Effector memory CD4-positive, alpha-beta T cell (primary cell): Measurements from ENCODE around the gene HIP1.
"Not testable (repeated sequence)": the region's sequence is repeated elsewhere in the genome, so short reads cannot be mapped to it uniquely, and the experiment has no call there.

Experiments used
- DNase-seq, 3 donors: peaks; one replicate each; pipeline ENCODE4 v3.0.0-alpha.2; 2020
- H3K27ac ChIP-seq: 2 replicates; pipeline ENCODE4 v1.7.0; 2013; ENCODE audit warnings: mild to moderate bottlenecking, low read length, moderate library complexity; ENCODE audit not compliant: insufficient read depth, poor library complexity, severe bottlenecking
- H3K27me3 ChIP-seq: replicated peaks from 2 replicates; pipeline ENCODE4 v1.7.0; 2013; ENCODE audit warnings: mild to moderate bottlenecking, low read length; ENCODE audit not compliant: insufficient read depth, control insufficient read depth, poor library complexity, severe bottlenecking
- H3K36me3 ChIP-seq: 2 replicates; pipeline ENCODE4 v1.7.0; 2013; ENCODE audit warnings: mild to moderate bottlenecking, low read length, moderate library complexity; ENCODE audit not compliant: control insufficient read depth, insufficient read depth
- H3K4me1 ChIP-seq: 2 replicates; pipeline ENCODE4 v1.7.0; 2013; ENCODE audit warnings: low read length, mild to moderate bottlenecking; ENCODE audit not compliant: control insufficient read depth, insufficient read depth, poor library complexity, severe bottlenecking
- H3K4me3 ChIP-seq: 2 replicates; pipeline ENCODE4 v1.7.0; 2013; ENCODE audit warnings: low read length, low read depth, mild to moderate bottlenecking; ENCODE audit not compliant: insufficient read depth, poor library complexity, severe bottlenecking
- H3K9me3 ChIP-seq: 2 replicates; pipeline ENCODE4 v1.7.0; 2013; ENCODE audit warnings: mild to moderate bottlenecking, low read length, moderate library complexity; ENCODE audit not compliant: control insufficient read depth

Gene HIP1

GRCh38 chr7:75567948-75568595 lies 170.7 kb downstream of the HIP1 start:
- Histone ChIP-seq H3K27me3 (no peaks in the 10 kb centered on the region), H3K4me1 (no peaks in the 10 kb centered on the region), H3K9me3 (no peaks in the 10 kb centered on the region), H3K27ac (no peak overlapping the region), H3K36me3 (no peaks in the 10 kb centered on the region), H3K4me3 (no peak overlapping the region)
- no peak for DNase-seq

- Histone ChIP-seq H3K4me1 (no peaks in the 10 kb centered on the region), H3K36me3 (no peaks in the 10 kb centered on the region), H3K4me3 (no peak overlapping the region), H3K9me3 (no peaks in the 10 kb centered on the region), H3K27me3 (no peaks in the 10 kb centered on the region), H3K27ac (no peak overlapping the region)
- no peak for DNase-seq
These were observed 173.5 kb downstream of the HIP1 start for GRCh38 chr7:75565132-75565837.

- Histone ChIP-seq H3K36me3 (no peaks in the 10 kb centered on the region), H3K27me3 (no peaks in the 10 kb centered on the region), H3K4me1 (no peaks in the 10 kb centered on the region), H3K9me3 (no peaks in the 10 kb centered on the region), H3K27ac (no peak overlapping the region), H3K4me3 (no peak overlapping the region)
- no peak for DNase-seq
These were observed 175.6 kb downstream of the HIP1 start for GRCh38 chr7:75563171-75563570.

GRCh38 chr7:75559976-75560365 lies 178.8 kb downstream of the HIP1 start:
- H3K9me3 ChIP-seq = no peaks in the 10 kb centered on the region
- no peak for DNase-seq
- no peak overlapping the region for H3K4me3 ChIP-seq
- no peaks in the 10 kb centered on the region for H3K36me3 ChIP-seq
- no peaks in the 10 kb centered on the region for H3K4me1 ChIP-seq
- no peak overlapping the region for H3K27ac ChIP-seq
- H3K27me3 ChIP-seq = no peaks in the 10 kb centered on the region

- Histone ChIP-seq H3K9me3 (no peaks in the 10 kb centered on the region), H3K4me3 (no peak overlapping the region), H3K4me1 (no peaks in the 10 kb centered on the region), H3K27ac (no peak overlapping the region), H3K27me3 (no peaks in the 10 kb centered on the region), H3K36me3 (no peaks in the 10 kb centered on the region)
- DNase-seq = no peak
These were observed 179.3 kb downstream of the HIP1 start for GRCh38 chr7:75559355-75559975.

GRCh38 chr7:75556835-75557234 lies 181.9 kb downstream of the HIP1 start:
- not testable (repeated sequence) for H3K4me3 ChIP-seq, DNase-seq, H3K27me3 ChIP-seq, H3K4me1 ChIP-seq, H3K27ac ChIP-seq, H3K36me3 ChIP-seq, H3K9me3 ChIP-seq

GRCh38 chr7:75555736-75556135 lies 183.0 kb downstream of the HIP1 start:
- Histone ChIP-seq H3K36me3 (no peaks in the 10 kb centered on the region), H3K9me3 (no peaks in the 10 kb centered on the region), H3K4me1 (no peaks in the 10 kb centered on the region), H3K4me3 (no peak overlapping the region), H3K27ac (no peak overlapping the region), H3K27me3 (no peaks in the 10 kb centered on the region)
- DNase-seq = no peak

- no peak for DNase-seq
- no peaks in the 10 kb centered on the region for H3K4me1 ChIP-seq
- no peak overlapping the region for H3K27ac ChIP-seq
- H3K27me3 ChIP-seq = no peaks in the 10 kb centered on the region
- H3K4me3 ChIP-seq = no peak overlapping the region
- no peaks in the 10 kb centered on the region for H3K9me3 ChIP-seq
- no peaks in the 10 kb centered on the region for H3K36me3 ChIP-seq
These were observed 192.3 kb downstream of the HIP1 start for GRCh38 chr7:75546237-75547015.

- no peaks in the 10 kb centered on the region for H3K27me3 ChIP-seq
- no peaks in the 10 kb centered on the region for H3K4me1 ChIP-seq
- H3K27ac ChIP-seq = no peak overlapping the region
- DNase-seq = no peak
- H3K9me3 ChIP-seq = no peaks in the 10 kb centered on the region
- H3K36me3 ChIP-seq = no peaks in the 10 kb centered on the region
- no peak overlapping the region for H3K4me3 ChIP-seq
These were observed 201.0 kb downstream of the HIP1 start for GRCh38 chr7:75537731-75538130.
